ENCODE measurements around the gene TNS2. TPM values are rescaled to one million over a fixed set of nuclear protein-coding genes. Genes with fewer than 3 reads are reported as not detected.
A peak's percentile ranks its signal among the peaks of the same experiment; 100 is the strongest.

The TNS2 gene
- total and polyA plus RNA-seq, 2 of the 13 experiments (the other 11 are each of a cell fraction or from before 2014, with no cell fraction given) = 8.9 to 20.4 TPM

- TF ChIP-seq ZNF24 (IDR thresholded peaks at IDR 0.05) (no peak), ZNF326 (CRISPR knock-in tag; IDR thresholded peaks at IDR 0.05; ENCODE audit: borderline replicate concordance) (no peak), MTERF4 (CRISPR knock-in tag; IDR thresholded peaks at IDR 0.05) (no peak), MIXL1 (CRISPR knock-in tag; IDR thresholded peaks at IDR 0.05) (no peak), SCMH1 (CRISPR knock-in tag; IDR thresholded peaks at IDR 0.05; ENCODE audit: borderline replicate concordance) (no peak), USF2 (IDR thresholded peaks at IDR 0.05; ENCODE audit: low read depth, low read length) (no peak), USF2 (CRISPR knock-in tag; IDR thresholded peaks at IDR 0.05; ENCODE audit: borderline replicate concordance) (no peak), ZNF687 (CRISPR knock-in tag; IDR thresholded peaks at IDR 0.05) (peak; percentile 34), NFIC (IDR thresholded peaks at IDR 0.05; ENCODE audit: low read length) (no peak), MTA1 (CRISPR knock-in tag; IDR thresholded peaks at IDR 0.05; ENCODE audit: borderline replicate concordance) (peak; percentile 42; the same call in 1 of the 2 replicates), ERF (CRISPR knock-in tag; IDR thresholded peaks at IDR 0.05) (no peak), ZNF660 (CRISPR knock-in tag; IDR thresholded peaks at IDR 0.05; ENCODE audit: borderline replicate concordance, low read depth) (no peak), ZNF773 (CRISPR knock-in tag; IDR thresholded peaks at IDR 0.05; ENCODE audit: borderline replicate concordance) (no peak), CHD4 (IDR thresholded peaks at IDR 0.05; ENCODE audit: borderline replicate concordance, low read length) (no peak), PHF8 (CRISPR knock-in tag; IDR thresholded peaks at IDR 0.05) (no peak), PLRG1 (conservative IDR thresholded peaks at IDR 0.05) (no peak), NR0B2 (CRISPR knock-in tag; IDR thresholded peaks at IDR 0.05) (no peak), GABPB1 (CRISPR knock-in tag; IDR thresholded peaks at IDR 0.05) (no peak), ZIK1 (CRISPR knock-in tag; IDR thresholded peaks at IDR 0.05; ENCODE audit: borderline replicate concordance, low read depth) (no peak), ZFP37 (CRISPR knock-in tag; IDR thresholded peaks at IDR 0.05; ENCODE audit: borderline replicate concordance) (no peak), ARID2 (CRISPR knock-in tag; IDR thresholded peaks at IDR 0.05; ENCODE audit: borderline replicate concordance) (no peak)
Measured at GRCh38 chr12:53105256-53105655, 55.4 kb downstream of the TNS2 start (continued).

All from HepG2 (cell line).